Eye (tissue), 1 donor: ENCODE data around the gene PITPNB.
A peak's percentile ranks its signal among the peaks of the same experiment; 100 is the strongest.

ENCODE experiments used
- DNase-seq: peaks from one replicate; pipeline ENCODE4 v3.0.0-alpha.2; 2015

PITPNB gene

DNA sequence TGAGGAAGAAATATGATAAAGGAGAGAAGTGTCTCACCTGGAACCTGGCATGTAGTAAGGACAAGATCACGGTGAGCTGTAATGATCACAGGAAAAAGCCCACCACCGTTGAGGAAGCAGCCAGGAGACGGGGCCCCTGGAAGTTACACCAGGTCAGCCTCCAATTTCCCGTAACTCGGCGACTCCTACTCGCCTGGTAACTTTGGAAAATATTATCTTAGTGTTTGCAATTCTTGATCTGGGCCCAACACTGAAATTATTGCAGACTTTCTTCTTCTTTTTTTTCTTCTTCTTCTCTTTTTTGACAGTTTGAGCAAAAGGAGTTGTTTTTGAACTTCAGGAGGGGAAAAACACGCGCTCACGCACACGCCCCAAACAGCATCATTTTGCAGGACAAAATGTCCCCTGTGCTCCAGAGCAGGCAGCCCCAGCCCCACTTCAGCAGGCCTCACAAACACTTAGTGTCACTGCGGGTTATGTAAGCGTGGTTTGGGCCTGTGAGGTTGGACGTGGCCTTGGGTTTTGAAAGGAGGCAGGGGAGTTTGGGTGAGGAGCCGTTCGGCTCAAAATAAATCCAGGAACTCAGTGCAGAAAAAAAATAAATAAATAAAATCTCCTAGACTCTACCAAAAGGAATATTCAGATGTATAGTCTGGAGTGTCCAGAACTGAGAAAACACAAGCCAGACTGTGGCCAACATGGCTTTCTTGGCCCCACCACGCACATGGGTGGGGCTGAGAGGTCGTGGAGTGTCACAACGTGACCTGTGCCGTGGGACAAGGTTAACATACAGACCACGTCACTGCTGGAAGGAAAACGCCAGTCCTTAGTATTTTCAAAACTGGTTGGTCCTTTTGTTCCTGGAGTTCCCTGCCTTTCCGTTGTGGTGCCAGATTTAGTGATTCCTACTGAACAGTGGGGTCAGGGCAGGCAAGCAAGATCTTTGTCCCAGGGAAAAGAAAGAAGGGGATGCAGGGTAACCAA is 91.2 kb downstream of the PITPNB start:
- no peak for DNase-seq

DNA sequence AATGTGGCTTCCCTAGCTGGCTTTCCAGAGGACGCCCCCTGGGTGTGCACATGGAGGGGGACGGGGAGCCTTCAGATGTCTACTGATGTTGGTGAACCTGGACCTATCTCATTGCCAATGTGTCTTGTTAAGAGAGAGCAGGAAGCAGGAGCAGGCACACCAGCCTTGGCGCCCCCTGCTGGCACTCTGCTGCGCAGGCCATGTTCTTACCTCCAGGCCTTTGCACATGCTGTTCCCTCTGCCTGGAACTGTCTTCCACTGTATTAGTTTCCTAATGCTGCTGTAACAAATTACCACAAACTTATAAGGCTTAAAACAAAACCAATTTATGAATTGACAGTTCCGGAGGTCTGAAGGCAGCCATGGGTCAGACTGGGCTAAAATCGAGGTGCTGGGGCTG is 93.9 kb downstream of the PITPNB start:
- DNase-seq, result no peak

DNA sequence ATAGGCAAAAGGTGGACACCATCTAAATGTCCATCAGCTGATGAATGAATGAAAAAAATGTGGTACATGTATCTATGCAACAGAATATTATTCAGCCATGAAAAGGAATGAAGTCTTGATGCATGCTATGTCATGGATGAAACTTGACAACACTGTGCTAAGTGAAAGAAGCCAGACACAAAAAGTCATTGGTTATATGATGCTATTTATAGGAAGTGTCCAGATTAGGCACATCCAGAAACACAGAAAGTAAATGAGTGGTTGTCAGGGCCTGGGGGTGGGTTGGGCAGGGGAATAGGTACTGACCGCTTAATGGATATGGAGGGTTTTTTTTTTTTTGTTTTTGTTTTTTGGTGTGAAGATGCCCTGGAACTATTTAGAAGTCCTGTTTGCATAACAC is 95.8 kb downstream of the PITPNB start:
- DNase-seq, result no peak

- peak; percentile 82 for DNase-seq
Measured at GRCh38 chr22:27820896-27821866, 97.9 kb downstream of the PITPNB start.

DNA sequence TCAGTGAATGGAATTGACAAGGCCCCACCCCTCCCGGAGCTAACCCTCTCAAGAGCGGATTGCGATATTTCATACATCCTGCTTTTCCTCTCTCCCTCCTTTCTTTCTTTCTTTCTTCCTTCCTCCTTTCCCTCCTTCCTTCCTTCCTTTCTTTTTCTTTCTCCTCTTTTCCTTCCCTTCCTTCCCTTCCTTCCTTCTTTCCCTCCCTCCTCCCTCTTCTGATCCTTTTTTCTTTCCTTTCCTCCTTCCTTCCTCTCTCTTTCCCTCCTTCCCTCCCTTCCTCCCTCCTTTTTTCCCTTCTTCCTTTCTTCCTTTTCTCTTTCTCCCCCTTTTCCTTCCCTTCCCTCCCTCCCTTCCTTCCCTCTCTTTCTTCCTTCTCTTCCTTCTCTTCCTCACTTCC is 102.5 kb downstream of the PITPNB start:
- DNase-seq, result no peak

GRCh38 chr22:27815826-27816530 is 103.1 kb downstream of the PITPNB start:
- no peak for DNase-seq

DNA sequence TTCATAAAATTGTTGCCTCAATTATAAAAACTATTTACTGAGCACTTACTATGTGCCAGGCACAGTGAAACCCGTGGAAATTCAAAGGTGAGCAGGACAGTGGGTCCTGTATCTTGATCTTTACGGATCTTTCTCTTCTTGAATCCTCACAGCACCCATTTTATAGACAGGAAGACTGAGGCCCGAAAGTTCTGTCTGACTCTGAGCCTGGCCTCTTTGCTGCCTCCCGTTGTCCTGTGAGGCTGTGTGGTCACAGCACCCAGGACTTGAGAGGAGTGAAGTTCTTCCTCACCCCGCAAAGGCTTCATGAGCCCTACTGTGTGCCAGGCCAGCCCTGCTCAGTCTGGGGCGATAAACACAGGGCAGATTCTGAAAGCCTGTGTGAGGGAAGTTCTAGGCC is 104.1 kb downstream of the PITPNB start:
- no peak for DNase-seq

- DNase-seq, result no peak
Measured at GRCh38 chr22:27811778-27812177, 107.3 kb downstream of the PITPNB start.

GRCh38 chr22:27810609-27811151 is 108.4 kb downstream of the PITPNB start:
- peak; percentile 74 for DNase-seq

- peak; percentile 20 for DNase-seq
Measured at GRCh38 chr22:27809700-27810608, 109.1 kb downstream of the PITPNB start.

GRCh38 chr22:27809226-27809603 is 109.8 kb downstream of the PITPNB start:
- peak; percentile 45 for DNase-seq

GRCh38 chr22:27808451-27809225 is 110.4 kb downstream of the PITPNB start:
- DNase-seq, result peak; percentile 27

GRCh38 chr22:27805841-27806240 is 113.2 kb downstream of the PITPNB start:
- no peak for DNase-seq

GRCh38 chr22:27804470-27805297 is 114.4 kb downstream of the PITPNB start:
- peak; percentile 93 for DNase-seq

GRCh38 chr22:27803841-27804415 is 115.1 kb downstream of the PITPNB start:
- DNase-seq, result no peak

DNA sequence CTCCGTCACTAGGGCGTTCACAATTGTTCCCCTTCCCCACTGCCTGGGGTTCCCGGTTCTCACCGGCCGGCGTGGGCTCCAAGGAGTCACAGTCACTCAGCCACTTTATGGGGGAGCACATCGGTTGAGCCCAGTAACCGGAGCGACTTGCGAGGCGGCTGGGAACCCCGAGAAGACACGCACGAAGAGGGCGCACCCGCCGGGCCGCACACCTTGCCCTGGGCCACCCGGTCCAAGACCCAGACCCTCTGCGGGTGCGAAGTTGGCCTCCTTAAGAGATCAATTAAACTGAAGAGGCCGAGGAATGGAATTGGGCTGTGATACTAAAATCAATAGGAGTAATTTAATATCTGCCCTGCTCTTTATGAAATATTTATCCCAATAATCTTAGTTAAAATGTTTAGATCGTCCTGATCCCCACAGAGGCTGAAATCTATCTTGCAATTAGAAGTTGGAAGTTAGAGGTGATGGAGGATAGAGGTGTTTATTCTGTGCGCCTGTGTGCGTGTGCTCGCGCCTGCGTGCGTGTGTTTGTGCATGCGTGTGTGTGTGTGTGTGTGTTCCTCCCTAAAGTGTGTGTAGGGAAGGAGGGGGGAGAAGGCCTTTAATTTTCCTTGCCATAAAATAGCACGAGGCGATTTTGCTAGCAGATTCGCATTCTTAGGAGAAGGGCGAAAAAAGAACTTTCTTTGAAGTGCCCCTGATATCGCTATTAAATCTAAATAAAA is 116.5 kb downstream of the PITPNB start:
- DNase-seq, result peak; percentile 79
